Endothelial cell (in vitro differentiated cells): ENCODE results near the gene MALT1. TPM values are rescaled to one million over a fixed set of nuclear protein-coding genes. Genes with fewer than 3 reads are reported as not detected.

Experiments used
- DNase-seq: peaks from one replicate; pipeline ENCODE4 v3.0.0; 2021; ENCODE audit warnings: low spot score
- H3K27ac Mint-ChIP-seq: one replicate; pipeline ENCODE4 v1.8.0; 2021; ENCODE audit warnings: mixed read lengths, inconsistent platforms; ENCODE audit not compliant: unreplicated experiment
- H3K27me3 Mint-ChIP-seq: one replicate; pipeline ENCODE4 v1.8.0; 2021; ENCODE audit warnings: mild to moderate bottlenecking, moderate library complexity, mixed read lengths, inconsistent platforms; ENCODE audit not compliant: unreplicated experiment
- H3K36me3 Mint-ChIP-seq: one replicate; pipeline ENCODE4 v1.8.0; 2021; ENCODE audit warnings: mild to moderate bottlenecking, low read depth, mixed read lengths, inconsistent platforms; ENCODE audit not compliant: unreplicated experiment
- H3K4me1 Mint-ChIP-seq: one replicate; pipeline ENCODE4 v1.8.0; 2021; ENCODE audit warnings: mild to moderate bottlenecking, mixed read lengths, inconsistent platforms; ENCODE audit not compliant: unreplicated experiment
- H3K4me3 Mint-ChIP-seq: one replicate; pipeline ENCODE4 v1.8.0; 2021; ENCODE audit warnings: mild to moderate bottlenecking, mixed read lengths, inconsistent platforms; ENCODE audit not compliant: unreplicated experiment
- H3K9me3 Mint-ChIP-seq: one replicate; pipeline ENCODE4 v1.8.0; 2021; ENCODE audit warnings: mixed read lengths, inconsistent platforms; ENCODE audit not compliant: unreplicated experiment
- total RNA-seq: library from RNA; stranded (reverse); fragmentation: NEBNext Ultra II Directional; extraction: Animal tissue kit (Norgen Biotek cat#: 25700); gene quantifications from one replicate; pipeline ENCODE4 v1.2.1, GENCODE V29; 2021; ENCODE audit not compliant: unreplicated experiment
- TF ChIP-seq, protein P1 (sequence below): fragments of 200-600 bp; sonication (generic); IDR thresholded peaks from one replicate; pipeline ENCODE4 v1.5.0; 2021; ENCODE audit warnings: antibody characterized with exemption; ENCODE audit not compliant: unreplicated experiment

MALT1 gene
- total RNA-seq, 1 donor from 2014 or later, result 17.3 TPM

- H3K9me3 Mint-ChIP-seq, result no peaks in the 10 kb centered on the region
- H3K27ac Mint-ChIP-seq, result no peak overlapping the region
- H3K4me3 Mint-ChIP-seq, result no peak overlapping the region
- TF ChIP-seq, protein P1, sequence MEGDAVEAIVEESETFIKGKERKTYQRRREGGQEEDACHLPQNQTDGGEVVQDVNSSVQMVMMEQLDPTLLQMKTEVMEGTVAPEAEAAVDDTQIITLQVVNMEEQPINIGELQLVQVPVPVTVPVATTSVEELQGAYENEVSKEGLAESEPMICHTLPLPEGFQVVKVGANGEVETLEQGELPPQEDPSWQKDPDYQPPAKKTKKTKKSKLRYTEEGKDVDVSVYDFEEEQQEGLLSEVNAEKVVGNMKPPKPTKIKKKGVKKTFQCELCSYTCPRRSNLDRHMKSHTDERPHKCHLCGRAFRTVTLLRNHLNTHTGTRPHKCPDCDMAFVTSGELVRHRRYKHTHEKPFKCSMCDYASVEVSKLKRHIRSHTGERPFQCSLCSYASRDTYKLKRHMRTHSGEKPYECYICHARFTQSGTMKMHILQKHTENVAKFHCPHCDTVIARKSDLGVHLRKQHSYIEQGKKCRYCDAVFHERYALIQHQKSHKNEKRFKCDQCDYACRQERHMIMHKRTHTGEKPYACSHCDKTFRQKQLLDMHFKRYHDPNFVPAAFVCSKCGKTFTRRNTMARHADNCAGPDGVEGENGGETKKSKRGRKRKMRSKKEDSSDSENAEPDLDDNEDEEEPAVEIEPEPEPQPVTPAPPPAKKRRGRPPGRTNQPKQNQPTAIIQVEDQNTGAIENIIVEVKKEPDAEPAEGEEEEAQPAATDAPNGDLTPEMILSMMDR, result no peak
- peaks cover 2% of the 10 kb centered on the region for H3K27me3 Mint-ChIP-seq
- no peak for DNase-seq
- H3K36me3 Mint-ChIP-seq, result no peaks in the 10 kb centered on the region
- peaks cover 11% of the 10 kb centered on the region for H3K4me1 Mint-ChIP-seq
These were observed 118.6 kb downstream of the MALT1 start for GRCh38 chr18:58789876-58790240.

- peaks cover 4% of the 10 kb centered on the region for H3K27me3 Mint-ChIP-seq
- H3K36me3 Mint-ChIP-seq, result no peaks in the 10 kb centered on the region
- peaks cover 4% of the 10 kb centered on the region for H3K4me1 Mint-ChIP-seq
- no peaks in the 10 kb centered on the region for H3K9me3 Mint-ChIP-seq
- TF ChIP-seq, protein P1, result no peak
- no peak overlapping the region for H3K27ac Mint-ChIP-seq
- no peak for DNase-seq
- no peak overlapping the region for H3K4me3 Mint-ChIP-seq
These were observed 120.8 kb downstream of the MALT1 start for GRCh38 chr18:58792086-58792485.

- TF ChIP-seq, protein P1, result no peak
- H3K4me1 Mint-ChIP-seq, result peaks cover 4% of the 10 kb centered on the region
- H3K27me3 Mint-ChIP-seq, result peaks cover 4% of the 10 kb centered on the region
- DNase-seq, result no peak
- H3K36me3 Mint-ChIP-seq, result no peaks in the 10 kb centered on the region
- H3K4me3 Mint-ChIP-seq, result no peak overlapping the region
- H3K9me3 Mint-ChIP-seq, result no peaks in the 10 kb centered on the region
- H3K27ac Mint-ChIP-seq, result no peak overlapping the region
These were observed 122.1 kb downstream of the MALT1 start for GRCh38 chr18:58793361-58793760.

DNA sequence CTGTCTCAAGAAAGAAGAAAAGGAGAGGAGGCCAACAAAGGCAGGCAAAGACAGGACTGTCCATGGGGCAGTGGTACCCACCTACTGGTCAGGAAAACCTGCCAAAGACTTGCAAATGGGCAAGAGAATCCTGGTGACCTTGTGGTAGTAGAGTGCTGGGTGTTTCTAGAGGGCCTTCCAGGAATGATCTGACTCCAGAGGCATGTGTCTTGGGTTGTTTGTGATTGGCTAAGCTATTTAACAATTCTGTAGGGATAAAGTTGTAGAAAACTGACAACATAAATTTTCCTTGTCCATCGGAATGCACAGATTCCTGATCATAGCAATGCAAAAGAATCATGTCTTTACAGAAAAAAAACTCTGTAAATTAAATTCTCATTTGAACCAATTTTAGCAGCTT lies 125.0 kb downstream of the MALT1 start:
- TF ChIP-seq, protein P1, result no peak
- H3K4me1 Mint-ChIP-seq, result no peaks in the 10 kb centered on the region
- no peak for DNase-seq
- no peaks in the 10 kb centered on the region for H3K36me3 Mint-ChIP-seq
- H3K9me3 Mint-ChIP-seq, result no peaks in the 10 kb centered on the region
- no peak overlapping the region for H3K27ac Mint-ChIP-seq
- no peak overlapping the region for H3K4me3 Mint-ChIP-seq
- H3K27me3 Mint-ChIP-seq, result peaks cover 6% of the 10 kb centered on the region

DNA sequence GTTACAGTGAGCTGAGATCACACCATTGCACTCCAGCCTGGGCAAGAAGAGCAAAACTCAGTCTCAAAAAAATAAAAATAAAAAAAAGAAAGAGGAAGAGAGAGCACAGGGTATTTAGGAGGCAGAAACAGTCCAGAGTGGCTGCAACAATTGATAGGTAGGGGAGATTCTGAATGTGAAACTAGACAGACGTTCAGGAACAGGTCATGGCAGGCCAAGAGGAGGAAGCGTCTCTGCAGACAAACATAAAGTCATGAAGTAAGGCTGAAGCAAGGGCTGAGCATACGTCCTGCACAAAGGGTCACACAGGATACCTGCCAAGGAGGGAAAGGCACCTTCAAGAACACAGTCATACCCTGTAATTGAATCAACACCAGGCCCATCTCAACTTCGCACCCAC lies 129.3 kb downstream of the MALT1 start:
- no peak overlapping the region for H3K4me3 Mint-ChIP-seq
- peaks cover 6% of the 10 kb centered on the region for H3K27me3 Mint-ChIP-seq
- no peaks in the 10 kb centered on the region for H3K9me3 Mint-ChIP-seq
- TF ChIP-seq, protein P1, result no peak
- no peaks in the 10 kb centered on the region for H3K4me1 Mint-ChIP-seq
- no peaks in the 10 kb centered on the region for H3K36me3 Mint-ChIP-seq
- H3K27ac Mint-ChIP-seq, result no peak overlapping the region
- no peak for DNase-seq
